GM21825 (cell line): Measurements from ENCODE around the gene NPFFR1.
"Not testable (repeated sequence)": the region's sequence is repeated elsewhere in the genome, so short reads cannot be mapped to it uniquely, and the experiment has no call there.

Experiments
- ATAC-seq: cut with Tn5 transposase; IDR thresholded peaks from one replicate; pipeline ENCODE4 v1.9.1; 2021; ENCODE audit warnings: mild to moderate bottlenecking, moderate library complexity; ENCODE audit not compliant: unreplicated experiment

NPFFR1 gene

GRCh38 chr10:70228491-70228890, 55.3 kb downstream of the NPFFR1 start:
- no peak for ATAC-seq

GRCh38 chr10:70227548-70228320, 56.1 kb downstream of the NPFFR1 start:
- no peak for ATAC-seq

- ATAC-seq: no peak
These were observed 60.1 kb downstream of the NPFFR1 start for GRCh38 chr10:70223728-70224127.

- not testable (repeated sequence) for ATAC-seq
These were observed 60.9 kb downstream of the NPFFR1 start for GRCh38 chr10:70222811-70223447.

- ATAC-seq: no peak
These were observed 61.4 kb downstream of the NPFFR1 start for GRCh38 chr10:70222340-70222794.

- no peak for ATAC-seq
These were observed 62.8 kb downstream of the NPFFR1 start for GRCh38 chr10:70221030-70221429.

GRCh38 chr10:70212879-70213278, 70.9 kb downstream of the NPFFR1 start:
- ATAC-seq: no peak

- ATAC-seq: no peak
These were observed 71.5 kb downstream of the NPFFR1 start for GRCh38 chr10:70212277-70212676.

GRCh38 chr10:70206762-70207161, 77.0 kb downstream of the NPFFR1 start:
- ATAC-seq: no peak

- no peak for ATAC-seq
These were observed 82.7 kb downstream of the NPFFR1 start for GRCh38 chr10:70201105-70201504.

GRCh38 chr10:70198696-70199466, 84.9 kb downstream of the NPFFR1 start:
- ATAC-seq: no peak
